ENCODE data around the gene FAM8A1.

FAM8A1 gene

GRCh38 chr6:17624396-17624795, 24.3 kb downstream of the FAM8A1 start:
- TF ChIP-seq, protein P1, sequence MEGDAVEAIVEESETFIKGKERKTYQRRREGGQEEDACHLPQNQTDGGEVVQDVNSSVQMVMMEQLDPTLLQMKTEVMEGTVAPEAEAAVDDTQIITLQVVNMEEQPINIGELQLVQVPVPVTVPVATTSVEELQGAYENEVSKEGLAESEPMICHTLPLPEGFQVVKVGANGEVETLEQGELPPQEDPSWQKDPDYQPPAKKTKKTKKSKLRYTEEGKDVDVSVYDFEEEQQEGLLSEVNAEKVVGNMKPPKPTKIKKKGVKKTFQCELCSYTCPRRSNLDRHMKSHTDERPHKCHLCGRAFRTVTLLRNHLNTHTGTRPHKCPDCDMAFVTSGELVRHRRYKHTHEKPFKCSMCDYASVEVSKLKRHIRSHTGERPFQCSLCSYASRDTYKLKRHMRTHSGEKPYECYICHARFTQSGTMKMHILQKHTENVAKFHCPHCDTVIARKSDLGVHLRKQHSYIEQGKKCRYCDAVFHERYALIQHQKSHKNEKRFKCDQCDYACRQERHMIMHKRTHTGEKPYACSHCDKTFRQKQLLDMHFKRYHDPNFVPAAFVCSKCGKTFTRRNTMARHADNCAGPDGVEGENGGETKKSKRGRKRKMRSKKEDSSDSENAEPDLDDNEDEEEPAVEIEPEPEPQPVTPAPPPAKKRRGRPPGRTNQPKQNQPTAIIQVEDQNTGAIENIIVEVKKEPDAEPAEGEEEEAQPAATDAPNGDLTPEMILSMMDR (IDR thresholded peaks at IDR 0.05; ENCODE audit: extremely low read depth, missing control alignments) = no peak

GRCh38 chr6:17628873-17629272, 28.8 kb downstream of the FAM8A1 start:
- TF ChIP-seq, protein P1 (IDR thresholded peaks at IDR 0.05; ENCODE audit: extremely low read depth, missing control alignments) = no peak

More at GRCh38 chr6:17624396-17624795, 24.3 kb downstream of the FAM8A1 start:
- DNase-seq (ENCODE audit: low spot score) = no peak

DNA sequence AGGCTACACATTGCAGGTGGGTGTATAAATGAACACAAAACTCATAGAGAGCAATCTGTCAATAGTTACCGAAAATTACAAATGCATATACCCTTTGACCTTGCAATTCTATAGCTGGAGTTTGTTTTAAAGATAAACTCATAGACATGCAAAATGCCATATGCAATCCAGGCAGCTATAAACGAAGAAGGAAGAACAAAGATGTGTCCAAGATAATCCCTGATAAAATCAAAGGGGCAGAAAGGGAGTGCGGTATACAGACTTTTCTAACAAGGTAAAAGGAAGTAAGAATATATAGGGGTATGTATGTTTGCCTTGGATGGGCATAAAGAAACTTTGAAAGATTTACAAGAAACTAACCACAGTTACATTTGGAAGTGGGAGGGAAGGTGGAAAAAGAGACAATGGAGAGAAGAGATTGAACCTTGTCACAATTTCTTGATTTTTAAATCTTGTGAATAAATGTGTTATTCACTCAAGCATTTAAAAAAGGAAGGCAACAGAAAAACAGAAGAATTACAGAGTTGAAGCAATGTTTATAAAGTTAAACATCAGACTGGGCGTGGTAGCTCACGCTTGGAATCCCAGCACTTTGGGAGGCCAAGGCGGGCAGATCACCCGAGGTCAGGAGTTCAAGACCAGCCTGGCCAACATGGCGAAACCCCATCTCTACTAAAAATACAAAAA, 29.9 kb downstream of the FAM8A1 start:
- TF ChIP-seq, protein P1 (IDR thresholded peaks at IDR 0.05; ENCODE audit: extremely low read depth, missing control alignments) = no peak
- DNase-seq (ENCODE audit: low spot score) = no peak

More at GRCh38 chr6:17628873-17629272, 28.8 kb downstream of the FAM8A1 start:
- DNase-seq (ENCODE audit: low spot score) = no peak

GRCh38 chr6:17630511-17631073, 30.5 kb downstream of the FAM8A1 start:
- TF ChIP-seq, protein P1 (IDR thresholded peaks at IDR 0.05; ENCODE audit: extremely low read depth, missing control alignments) = no peak
- DNase-seq (ENCODE audit: low spot score) = no peak

DNA sequence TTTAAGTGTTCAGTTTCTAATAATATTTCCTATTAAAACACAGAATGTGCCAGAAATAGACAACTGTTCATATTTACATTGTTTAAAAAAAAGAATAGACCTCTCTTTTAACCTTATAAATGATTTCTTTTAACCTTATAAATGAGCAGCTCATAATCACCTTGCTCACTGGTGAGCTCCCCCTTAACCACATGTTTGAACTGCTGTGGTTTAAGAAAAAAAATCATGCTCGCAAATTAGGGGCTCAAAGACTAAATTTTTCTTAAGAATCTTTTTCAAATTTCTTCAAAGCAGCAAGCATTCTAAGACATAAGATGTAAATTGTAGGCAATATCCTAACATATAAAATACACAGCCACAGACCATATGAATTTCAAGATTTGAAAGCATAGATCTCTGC, 32.8 kb downstream of the FAM8A1 start:
- DNase-seq (ENCODE audit: low spot score) = no peak
- TF ChIP-seq, protein P1 (IDR thresholded peaks at IDR 0.05; ENCODE audit: extremely low read depth, missing control alignments) = no peak

- no peak for DNase-seq (ENCODE audit: low spot score)
- TF ChIP-seq, protein P1 (IDR thresholded peaks at IDR 0.05; ENCODE audit: extremely low read depth, missing control alignments) = no peak
Observed at GRCh38 chr6:17633465-17634188, 33.5 kb downstream of the FAM8A1 start.

DNA sequence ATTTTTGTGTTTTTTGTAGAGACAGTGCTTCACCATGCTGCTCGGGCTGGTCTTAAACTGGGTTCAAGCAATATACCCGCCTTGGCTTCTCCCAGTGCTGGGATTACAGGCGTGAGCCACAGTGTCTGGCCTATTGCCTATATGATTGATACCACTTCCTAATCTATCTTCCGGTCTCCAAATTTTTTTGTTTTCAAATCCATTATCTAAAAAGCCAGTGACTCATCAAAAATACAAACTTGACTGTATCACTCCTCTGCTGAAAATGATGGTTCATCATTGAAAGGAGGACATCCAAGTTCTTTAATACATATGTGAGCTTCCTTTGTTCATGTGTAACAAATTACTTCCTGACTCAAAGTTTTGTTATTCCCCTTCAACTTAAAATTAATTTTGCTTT, 35.5 kb downstream of the FAM8A1 start:
- TF ChIP-seq, protein P1 (IDR thresholded peaks at IDR 0.05; ENCODE audit: extremely low read depth, missing control alignments) = no peak
- DNase-seq (ENCODE audit: low spot score) = no peak

Data from GM20000 (cell line).